ENCODE data around the gene FKBP10. TPM values are rescaled to one million over a fixed set of nuclear protein-coding genes. Genes with fewer than 3 reads are reported as not detected.
A peak's percentile ranks its signal among the peaks of the same experiment; 100 is the strongest.

Gene FKBP10
- polyA plus RNA-seq, 1 experiment = 487 TPM

GRCh38 chr17:41814195-41814594, 1.4 kb downstream of the FKBP10 start:
- CTCF ChIA-PET = interaction anchor here (1.3 kb wide), 1 partner anchor 13 kb away, joined by 3 read pairs; no protein-coding TSS in a partner anchor
- no peak for DNase-seq (ENCODE audit: low read depth, low spot score)

GRCh38 chr17:41816637-41817320, 4.0 kb downstream of the FKBP10 start:
- POLR2A ChIA-PET = no interaction called here
- no peak for TF ChIP-seq CTCF (IDR thresholded peaks at IDR 0.05; ENCODE audit: low read depth, low read length)
- H3K27ac ChIP-seq (ENCODE audit: low read depth, low read length) = no peak overlapping the region

More at GRCh38 chr17:41814195-41814594, 1.4 kb downstream of the FKBP10 start:
- Histone ChIP-seq H3K27me3 (ENCODE audit: control insufficient read depth, insufficient read depth, low read length) (no peaks in the 10 kb centered on the region), H3K9me3 (ENCODE audit: control insufficient read depth, insufficient read depth, low read length) (peaks cover 6% of the 10 kb centered on the region; the same call in 1 of the 2 replicates), H3K4me3 (ENCODE audit: low read depth, low read length) (peak overlapping the region; percentile 87), H3K27ac (ENCODE audit: low read depth, low read length) (no peak overlapping the region)
- POLR2A ChIA-PET = no interaction called here
- TF ChIP-seq CTCF (IDR thresholded peaks at IDR 0.05; ENCODE audit: low read depth, low read length) = no peak

GRCh38 chr17:41818024-41818423, 5.2 kb downstream of the FKBP10 start:
- Histone ChIP-seq H3K27ac (ENCODE audit: low read depth, low read length) (no peak overlapping the region), H3K9me3 (ENCODE audit: control insufficient read depth, insufficient read depth, low read length) (no peaks in the 10 kb centered on the region), H3K27me3 (ENCODE audit: control insufficient read depth, insufficient read depth, low read length) (no peaks in the 10 kb centered on the region), H3K4me3 (ENCODE audit: low read depth, low read length) (no peak overlapping the region)
- CTCF ChIA-PET = no interaction called here
- POLR2A ChIA-PET = no interaction called here
- no peak for TF ChIP-seq CTCF (IDR thresholded peaks at IDR 0.05; ENCODE audit: low read depth, low read length)
- DNase-seq (ENCODE audit: low read depth, low spot score) = no peak

More at GRCh38 chr17:41816637-41817320, 4.0 kb downstream of the FKBP10 start:
- DNase-seq (ENCODE audit: low read depth, low spot score) = no peak
- CTCF ChIA-PET = interaction anchor here (0.7 kb wide), 1 partner anchor 15 kb away, joined by 3 read pairs; no protein-coding TSS in a partner anchor
- Histone ChIP-seq H3K4me3 (ENCODE audit: low read depth, low read length) (no peak overlapping the region), H3K9me3 (ENCODE audit: control insufficient read depth, insufficient read depth, low read length) (no peaks in the 10 kb centered on the region), H3K27me3 (ENCODE audit: control insufficient read depth, insufficient read depth, low read length) (no peaks in the 10 kb centered on the region)

- Histone ChIP-seq H3K9me3 (ENCODE audit: control insufficient read depth, insufficient read depth, low read length) (no peaks in the 10 kb centered on the region), H3K27ac (ENCODE audit: low read depth, low read length) (peak overlapping the region; percentile 21), H3K4me3 (ENCODE audit: low read depth, low read length) (no peak overlapping the region), H3K27me3 (ENCODE audit: control insufficient read depth, insufficient read depth, low read length) (no peaks in the 10 kb centered on the region)
- ChIA-PET POLR2A (no interaction called here), CTCF (no interaction called here)
- TF ChIP-seq CTCF (IDR thresholded peaks at IDR 0.05; ENCODE audit: low read depth, low read length) = no peak
- no peak for DNase-seq (ENCODE audit: low read depth, low spot score)
Observed at GRCh38 chr17:41821776-41822175, 9.0 kb downstream of the FKBP10 start.
